ENCODE measurements around the gene SMCO3.

Gene SMCO3

DNA sequence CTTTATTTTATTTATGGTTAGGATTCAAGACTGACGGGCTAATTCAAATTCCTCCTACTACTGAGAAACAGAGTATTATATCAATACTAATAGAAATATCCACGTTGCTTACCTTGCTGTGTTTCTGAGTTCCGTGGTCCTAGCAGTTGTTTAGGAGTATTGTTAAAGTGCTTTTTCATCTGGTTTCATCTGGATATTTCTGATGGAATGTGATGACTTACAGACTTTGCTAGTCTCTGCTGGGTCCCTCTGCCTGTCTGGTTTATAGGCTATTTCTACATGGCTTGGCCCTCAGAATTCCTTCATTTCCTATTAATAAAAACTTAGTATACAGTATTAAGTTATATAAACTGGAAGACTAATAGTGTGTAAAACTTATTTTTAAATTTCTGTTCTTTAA is at the start of gene SMCO3:
TSS of gene SMCO3 (minus strand) at position 169 of the 400 bp plus-strand sequence. CDS start 7,502 bp downstream, outside the sequence.
- DNase-seq: no peak

DNA sequence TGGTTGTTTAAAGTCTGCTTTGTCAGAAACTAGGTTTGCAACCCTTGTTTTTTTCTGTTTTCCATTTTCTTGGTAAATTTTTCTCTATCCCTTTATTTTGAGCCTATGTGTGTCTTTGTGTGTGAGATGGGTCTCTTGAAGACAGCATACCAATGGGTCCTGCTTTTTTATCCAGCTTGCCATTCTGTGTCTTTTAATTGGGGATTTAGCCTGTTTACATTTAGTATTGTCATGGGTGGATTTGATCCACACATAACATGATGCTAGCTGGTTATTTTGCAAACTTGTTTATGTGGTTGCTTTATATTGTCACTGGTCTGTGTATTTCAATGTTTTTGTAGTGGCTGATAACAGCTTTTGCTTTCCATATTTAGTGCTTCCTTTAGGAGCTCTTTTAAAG is 46.5 kb upstream of the SMCO3 start:
- DNase-seq: no peak

DNA sequence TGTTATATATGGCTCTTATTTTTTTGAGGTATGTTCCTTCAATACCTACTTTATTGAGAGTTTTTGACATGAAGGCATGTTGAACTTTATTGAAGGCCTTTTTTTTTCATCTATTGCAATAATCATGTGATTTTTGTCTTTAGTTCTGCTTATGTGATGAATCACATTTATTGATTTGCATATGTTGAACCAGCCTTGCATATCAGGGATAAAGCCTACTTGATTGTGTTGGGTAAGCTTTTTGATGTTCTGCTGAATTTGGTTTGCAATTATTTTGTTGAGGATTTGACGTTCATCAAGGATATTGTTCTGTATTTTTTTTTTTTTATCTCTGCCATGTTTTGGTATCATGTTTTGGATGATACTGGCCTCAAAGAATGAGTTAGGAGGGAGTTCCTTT is 44.5 kb upstream of the SMCO3 start:
- no peak for DNase-seq

DNA sequence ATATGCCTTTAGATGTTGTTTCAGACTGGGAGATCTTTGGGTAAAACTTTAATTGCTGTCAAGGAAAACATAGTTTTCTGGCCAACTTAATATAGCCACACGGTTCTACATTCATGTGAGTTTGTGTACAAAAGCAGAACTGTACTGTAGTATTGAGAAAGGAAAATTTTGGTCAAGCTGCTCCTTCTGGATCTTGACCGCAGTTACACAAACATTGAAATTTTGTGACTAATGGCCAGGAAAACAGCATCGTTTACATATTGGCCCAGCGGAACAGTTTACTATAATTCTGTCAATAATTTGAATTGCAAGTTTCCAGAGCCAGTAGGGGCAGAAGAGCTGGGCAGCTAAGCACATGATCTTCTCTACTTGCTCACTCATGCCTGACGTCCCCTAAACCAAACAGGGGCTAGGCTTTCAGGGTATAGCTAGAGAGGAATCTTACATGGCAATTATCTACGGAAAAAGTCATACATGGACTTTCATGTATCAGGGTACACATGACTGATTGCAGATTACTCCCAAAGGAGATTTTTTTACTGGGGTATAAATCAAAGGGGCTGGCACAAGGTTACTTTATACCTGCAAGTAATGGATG is 40.7 kb upstream of the SMCO3 start:
- DNase-seq: no peak

DNA sequence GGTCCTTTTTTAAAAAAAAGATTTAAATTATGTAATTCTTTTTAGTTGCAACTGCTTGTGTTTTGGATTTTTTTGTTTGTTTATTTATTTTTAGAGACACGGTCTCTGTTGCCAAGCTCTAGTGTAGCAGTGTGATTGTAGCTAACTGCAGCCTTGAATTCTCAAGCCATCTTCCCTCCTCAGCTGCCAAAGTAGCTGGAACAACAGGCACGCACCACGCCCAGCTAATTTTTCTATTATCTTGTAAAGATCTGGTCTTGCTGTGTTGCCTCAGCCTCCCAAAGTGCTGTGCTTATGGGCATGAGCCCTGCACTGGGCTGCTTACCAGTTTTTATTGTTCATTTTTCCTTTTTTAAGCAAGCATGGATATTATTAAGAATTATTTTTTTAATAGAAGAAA is 40.0 kb upstream of the SMCO3 start:
- DNase-seq: no peak

DNA sequence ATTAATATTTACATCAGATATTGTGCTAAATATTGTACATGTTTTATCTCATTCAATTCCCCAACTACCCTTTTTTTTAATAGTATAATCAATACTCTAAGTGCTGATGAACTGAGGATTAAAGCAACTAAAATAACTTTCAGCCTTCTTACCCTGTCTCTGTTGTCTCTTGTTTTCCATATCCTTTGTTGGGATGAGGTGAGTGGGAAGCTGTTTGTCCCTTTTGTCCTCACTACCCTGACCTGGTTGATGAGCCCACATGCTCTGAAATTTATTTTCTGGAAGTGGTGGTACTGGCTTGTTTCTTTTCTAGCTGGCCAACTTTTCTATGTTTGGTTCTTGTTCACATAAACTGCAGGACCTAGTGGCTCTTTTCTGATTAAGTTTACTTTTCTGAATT is 38.9 kb upstream of the SMCO3 start:
- no peak for DNase-seq

DNA sequence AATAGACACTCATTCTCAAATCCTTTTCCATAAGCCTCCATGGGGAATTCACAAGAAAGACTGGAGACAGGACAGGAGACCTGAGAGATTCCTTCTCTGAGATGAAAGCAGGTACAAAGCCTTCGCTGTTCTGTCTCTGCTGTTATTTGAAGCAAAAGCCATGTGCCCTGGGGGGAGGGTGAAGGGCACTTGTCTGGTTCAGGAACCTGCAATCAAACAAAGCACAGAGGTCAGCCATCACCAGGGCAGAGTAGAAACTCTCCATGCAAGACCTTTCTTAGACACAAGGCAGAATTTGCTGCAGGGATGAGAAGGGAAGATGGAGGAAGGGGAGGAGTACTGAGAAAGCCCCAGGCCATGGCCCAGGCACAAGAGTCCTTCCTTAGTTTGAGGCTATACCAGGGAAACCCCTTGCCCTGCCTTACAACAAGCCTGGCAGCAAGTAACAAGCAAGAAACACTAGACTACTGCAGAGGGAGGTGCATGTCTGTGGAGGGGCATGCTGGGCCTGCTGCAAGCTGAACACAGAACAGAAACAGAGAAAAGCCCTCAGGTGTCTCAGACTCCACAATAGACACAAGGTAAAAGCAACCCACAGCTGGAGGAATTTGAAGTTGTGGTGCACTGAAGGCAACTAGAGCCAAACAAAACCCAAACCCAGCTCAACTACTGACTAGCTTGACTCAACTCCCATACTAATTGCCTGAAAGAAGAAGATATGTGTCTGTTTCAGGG is 37.1 kb upstream of the SMCO3 start:
- no peak for DNase-seq

DNA sequence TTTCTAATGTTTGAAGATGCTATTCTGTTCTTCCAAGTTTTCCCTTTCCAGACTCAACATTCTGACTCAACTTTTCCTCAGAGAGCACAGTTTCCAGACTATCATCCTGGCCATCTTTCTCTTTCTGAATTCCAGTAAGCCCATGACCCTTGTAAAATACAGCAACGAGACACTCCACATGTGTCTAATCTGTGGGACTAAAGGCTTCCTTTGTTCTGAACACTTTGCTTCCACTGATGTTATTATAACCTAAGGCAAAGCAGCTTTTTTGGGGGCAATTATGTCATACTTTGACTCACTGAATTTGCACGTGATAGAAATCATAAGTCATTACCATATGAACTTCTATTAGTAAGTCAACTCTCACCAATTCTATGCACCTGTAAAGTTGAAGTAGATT is 35.7 kb upstream of the SMCO3 start:
- DNase-seq: no peak

DNA sequence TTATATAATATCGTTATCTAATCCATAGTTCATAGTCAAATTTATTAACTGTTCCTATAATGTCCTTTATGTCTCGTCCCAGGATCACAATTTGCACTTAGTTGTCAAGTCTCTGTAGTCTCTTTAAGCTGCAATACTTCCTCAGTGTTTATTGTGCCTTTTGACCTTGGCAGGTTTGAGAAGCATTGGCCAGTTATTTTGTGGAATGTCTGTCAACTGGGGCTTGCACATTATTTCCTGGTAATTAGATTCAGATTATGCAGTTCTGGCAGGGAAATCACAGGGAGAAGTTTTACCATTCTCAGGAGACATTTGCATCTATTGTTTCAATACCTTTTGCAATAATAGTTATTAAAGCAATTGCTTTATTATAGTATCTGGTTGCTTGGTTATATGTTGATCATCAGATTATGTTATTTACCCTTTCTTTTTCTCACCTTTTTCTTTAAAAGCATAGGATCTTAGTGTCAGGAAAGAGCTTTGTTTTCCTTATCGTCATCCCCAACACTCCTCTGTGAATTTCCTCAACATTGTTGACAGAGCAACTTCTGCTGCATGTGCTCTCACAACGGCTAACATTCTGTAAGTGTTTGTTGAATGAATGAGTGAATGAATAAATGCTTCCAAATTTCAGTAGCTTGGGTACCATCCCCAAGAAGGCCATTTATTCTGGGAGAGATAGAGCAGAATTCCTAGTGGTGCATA is 33.0 kb upstream of the SMCO3 start:
- DNase-seq: no peak

DNA sequence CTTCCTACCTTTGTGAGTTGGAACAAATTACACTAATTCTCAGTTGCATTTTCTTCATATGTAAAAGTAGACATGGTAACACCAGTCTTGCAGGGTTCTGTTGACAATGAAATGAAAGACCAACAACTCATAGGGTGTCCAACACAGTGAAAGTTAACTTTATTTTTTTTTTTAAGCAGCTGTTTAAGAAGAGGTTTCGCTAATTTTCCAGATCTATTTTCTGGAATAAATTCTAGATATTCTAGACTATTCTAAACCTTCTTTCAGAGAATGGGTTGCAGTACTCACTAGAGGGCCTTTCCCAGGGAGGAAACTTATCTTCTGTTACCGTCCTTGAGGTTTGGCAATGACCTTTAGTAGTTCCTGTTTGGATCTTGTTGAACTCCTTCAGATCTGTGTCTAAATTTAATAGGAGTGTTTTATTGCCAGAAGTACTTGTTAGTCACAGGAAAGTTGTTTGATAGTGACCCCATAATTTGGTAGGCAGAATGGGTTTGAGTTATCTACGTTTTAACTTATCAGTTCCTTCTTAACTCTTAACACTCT is 32.1 kb upstream of the SMCO3 start:
- DNase-seq: no peak

DNA sequence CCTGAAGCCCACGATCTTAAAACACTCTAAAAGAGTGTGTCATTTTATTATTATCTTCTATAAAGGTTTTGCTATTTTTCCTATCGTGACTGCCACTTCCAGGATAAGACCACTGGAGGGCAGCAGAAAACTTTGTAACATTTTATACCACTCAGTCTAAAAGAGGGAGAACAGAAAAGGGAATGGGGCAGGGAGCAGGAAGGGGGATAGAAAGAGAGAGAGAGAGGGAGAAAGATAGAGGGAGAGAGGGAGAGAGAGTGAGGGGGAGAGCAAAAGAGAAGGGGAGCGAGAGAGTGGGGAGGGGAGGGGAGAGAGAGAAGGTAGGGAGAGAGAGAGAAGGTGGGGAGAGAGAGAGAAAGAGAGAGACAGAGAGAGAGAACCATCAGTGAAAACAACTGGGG is 31.4 kb upstream of the SMCO3 start:
- DNase-seq: peak; percentile 30 to 36

DNA sequence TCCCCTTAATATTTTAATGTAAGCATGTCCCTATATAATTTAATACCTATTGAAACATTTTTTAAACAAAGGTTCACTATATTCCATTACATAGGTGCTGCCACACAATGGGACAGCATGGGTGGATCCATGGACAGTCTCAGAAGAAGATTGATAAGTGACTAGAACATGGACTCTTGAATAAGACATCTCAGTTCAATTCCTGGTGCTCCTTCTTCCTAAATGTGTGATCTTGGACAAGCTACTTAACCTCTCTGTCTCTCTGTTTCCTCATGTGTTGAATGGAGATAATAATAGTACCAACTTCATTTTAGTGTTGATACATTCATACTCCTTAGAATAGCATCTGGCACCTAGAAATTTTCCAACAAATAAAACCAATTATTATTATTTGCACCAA is 30.4 kb upstream of the SMCO3 start:
- no peak for DNase-seq

DNA sequence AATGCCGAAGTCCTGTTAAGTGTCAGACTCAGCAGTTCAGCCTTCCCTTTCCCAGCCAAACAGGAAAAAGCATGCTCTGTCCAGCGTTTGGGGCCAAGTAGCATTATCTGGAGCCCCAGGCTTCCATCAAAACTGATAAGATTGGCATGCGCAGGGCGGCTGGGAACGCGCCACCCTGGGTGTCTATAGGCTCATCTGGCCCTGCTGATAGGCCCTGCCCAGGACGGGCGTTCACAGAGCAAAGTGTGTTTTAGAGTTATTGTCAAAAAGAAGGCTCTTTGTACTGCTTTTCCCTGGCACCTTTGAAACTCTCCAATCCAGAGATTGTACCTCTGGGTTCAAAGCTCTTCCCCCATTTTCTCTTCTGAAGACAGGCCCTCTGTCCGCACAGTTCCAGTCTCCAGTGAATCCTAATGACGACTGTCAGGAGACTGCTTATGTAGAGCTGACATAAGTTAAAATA is 29.5 kb upstream of the SMCO3 start, which contains the start of gene ART4:
TSS of gene ART4 (minus strand) at position 102 of the 463 bp plus-strand sequence. CDS start 413 bp downstream, outside the sequence.
- DNase-seq: no peak

DNA sequence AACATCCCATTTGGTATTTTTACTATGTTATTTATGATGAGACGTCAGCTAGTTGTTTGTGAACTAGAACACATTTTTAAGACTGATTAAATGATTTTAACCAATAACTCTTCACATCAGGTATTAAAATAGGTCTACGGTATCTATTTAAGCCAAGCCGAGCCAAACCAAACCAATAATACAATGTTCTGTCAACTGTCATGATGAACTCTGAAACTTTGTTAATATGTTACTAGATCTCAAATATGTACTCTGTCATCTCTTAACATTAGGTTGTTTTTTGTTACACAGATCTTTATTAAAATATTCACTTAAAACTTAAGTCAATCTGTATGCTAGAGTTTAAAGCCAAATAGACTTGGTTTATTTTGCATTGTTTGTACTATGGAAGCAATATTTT is 28.3 kb upstream of the SMCO3 start:
- DNase-seq: no peak

DNA sequence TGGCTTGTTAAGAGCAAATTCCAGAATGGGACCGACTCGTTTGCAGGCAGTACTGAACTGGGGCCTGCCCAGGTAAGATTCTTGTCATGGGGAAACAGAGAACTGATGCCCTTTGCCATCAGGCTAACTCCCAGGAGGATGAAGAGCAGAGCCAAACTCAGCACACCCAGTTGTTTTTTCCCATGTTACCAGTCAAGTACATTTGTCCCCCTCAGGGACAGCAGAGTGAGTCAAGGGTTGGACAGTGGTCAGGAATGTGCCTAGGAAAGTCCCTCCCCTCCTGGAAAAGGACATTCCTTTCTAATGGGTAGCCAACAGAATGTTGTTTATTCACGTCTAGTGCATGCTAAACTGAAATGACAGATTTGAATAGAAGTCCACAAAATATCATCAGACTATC is 27.8 kb upstream of the SMCO3 start:
- DNase-seq: no peak

DNA sequence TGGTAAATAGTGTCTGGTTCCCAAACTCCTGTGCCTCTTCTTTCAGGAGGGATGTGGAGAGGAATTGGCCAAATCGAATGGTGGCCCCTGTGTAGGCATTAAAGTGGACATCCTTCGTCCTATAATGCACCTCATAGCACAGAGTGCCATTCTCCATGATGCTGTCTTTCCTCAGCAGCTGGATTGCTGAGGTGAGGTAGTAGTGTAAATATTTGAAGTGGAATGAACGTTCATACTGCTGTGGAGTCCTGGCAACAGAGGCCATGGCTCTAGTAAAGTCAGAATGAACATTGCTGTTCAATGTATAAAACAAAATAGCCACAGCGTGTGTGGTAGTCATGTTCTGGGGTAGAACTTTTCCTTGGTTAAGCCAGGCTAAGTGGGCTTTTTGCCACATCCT is 26.6 kb upstream of the SMCO3 start:
- no peak for DNase-seq

DNA sequence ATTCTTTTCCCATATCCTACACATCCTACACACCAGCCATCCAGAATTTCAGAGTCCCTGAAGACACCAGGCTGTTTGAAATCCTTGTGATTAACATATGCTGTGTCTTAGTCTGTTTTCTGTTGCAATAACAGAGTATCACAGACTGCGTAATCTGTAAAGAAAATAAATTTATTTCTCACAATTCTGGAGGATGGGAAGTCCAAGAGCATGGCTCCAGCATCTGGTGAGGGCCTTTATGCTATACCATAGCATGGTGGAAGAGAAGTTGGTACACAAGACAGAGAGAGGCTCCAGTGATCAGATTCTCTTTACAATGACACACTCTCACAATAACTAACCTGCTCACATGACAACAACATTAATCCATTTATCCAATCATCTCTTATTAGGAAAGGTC is 25.3 kb upstream of the SMCO3 start:
- no peak for DNase-seq

DNA sequence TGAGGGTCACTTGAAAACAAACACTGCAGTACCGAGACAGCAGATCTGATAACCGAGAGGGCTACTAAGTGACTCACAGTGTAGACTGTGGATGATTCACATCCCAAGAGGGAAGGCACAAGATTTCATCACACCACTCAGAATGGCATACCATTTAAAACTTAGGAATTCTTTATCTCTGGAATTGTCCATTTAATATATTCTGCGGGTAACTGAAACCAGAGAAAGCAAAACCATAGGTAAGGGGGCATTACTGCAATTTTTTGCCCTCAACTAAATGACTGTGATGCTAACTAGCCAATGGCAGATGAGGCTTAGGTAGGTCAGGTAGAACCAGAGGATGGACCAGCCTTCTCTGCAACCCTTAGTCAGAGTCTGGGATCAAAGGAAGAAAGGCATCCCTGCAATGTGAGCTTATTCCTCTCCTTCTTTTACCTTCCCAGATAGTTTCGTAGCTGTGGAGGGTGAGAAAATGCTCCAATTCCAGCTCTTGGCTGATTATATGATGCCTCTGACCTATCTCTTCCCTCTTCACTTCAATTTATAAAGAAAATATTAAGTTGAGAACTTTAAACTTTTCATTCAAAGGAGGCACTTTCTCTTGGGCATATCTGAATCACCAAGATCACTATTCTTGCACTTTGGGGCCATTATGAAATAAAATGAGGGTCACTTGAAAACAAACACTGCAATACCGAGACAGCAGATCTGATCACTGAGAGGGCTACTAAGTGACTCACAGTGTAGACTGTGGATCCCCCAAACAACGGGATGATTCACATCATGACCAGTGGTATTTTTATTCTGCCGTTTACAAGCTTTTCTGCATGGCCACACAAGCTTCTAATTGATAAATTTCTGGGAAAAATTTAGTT is 22.6 kb upstream of the SMCO3 start:
- no peak for DNase-seq

DNA sequence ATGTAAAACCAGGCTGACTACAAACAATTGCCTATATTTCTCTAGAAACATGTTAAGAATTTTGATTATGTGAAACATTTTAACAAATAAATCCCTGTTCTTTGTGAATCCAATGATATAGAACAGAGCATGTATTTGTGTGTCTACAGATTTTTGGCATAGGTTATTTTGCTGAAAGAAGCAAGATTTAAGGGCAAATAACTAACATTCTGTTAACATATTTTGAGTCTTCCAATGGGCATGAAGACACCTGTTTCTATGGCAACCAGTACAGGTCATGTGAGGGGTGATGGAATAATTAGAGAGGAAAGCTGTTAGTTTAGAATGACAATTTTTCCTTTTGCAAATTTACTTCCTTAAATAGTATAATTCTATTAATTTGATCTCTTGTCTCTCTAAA is 20.5 kb upstream of the SMCO3 start:
- DNase-seq: no peak

DNA sequence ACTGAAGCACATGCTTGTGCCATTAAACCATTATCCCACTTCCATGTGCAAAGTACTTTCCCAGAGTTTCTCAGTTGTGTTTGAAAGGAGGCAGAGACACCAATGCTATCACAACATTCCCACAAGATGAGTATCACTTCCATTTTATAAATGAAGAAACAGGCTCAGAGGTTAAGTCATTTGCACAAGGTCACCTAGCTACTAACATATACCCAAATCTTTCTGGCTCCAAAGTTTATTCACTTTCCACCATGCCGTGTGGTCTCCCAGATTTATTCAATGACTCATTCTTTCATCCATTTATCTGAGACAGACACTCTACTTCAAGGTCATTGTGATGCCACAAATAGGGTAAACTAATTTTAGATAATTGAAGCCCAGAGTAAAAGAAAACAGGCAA is 20.0 kb upstream of the SMCO3 start:
- no peak for DNase-seq

DNA sequence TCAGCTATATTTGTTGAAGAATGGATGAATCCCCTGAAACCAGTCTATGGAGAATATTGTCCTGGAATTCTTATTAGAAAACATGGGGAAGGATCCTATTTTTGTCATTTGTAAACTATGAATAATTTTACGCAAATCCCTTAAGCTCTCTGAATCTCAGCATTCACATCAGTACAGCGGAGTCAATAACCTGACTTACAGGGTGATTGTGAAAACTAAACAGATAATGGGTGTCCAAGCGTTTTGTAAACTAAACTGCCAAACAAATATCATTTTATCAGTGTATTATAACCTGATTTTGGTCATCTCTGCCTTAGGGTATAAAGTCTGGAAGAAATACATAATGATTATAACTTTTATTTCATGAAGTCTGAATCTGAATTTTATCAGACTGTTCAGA is 19.4 kb upstream of the SMCO3 start:
- DNase-seq: no peak

DNA sequence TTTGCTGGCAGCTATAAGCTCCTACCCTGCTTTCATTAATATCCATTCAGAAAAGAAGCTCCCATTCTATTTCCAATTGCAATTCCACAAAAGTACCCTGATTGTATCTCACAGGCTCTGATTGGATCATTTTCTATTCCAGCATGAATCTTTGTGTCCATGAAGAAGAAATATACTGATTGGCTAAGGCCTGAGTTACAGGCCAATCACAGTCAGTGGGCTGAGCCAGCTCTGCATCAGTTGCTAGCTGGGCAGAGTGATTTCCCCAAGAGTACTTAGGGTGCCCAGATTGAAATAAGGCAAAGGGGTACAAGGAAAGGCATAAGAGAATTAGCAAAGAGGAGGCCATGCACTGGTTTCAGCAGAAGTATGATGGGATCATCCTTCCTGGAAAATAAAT is 14.9 kb upstream of the SMCO3 start:
- no peak for DNase-seq

DNA sequence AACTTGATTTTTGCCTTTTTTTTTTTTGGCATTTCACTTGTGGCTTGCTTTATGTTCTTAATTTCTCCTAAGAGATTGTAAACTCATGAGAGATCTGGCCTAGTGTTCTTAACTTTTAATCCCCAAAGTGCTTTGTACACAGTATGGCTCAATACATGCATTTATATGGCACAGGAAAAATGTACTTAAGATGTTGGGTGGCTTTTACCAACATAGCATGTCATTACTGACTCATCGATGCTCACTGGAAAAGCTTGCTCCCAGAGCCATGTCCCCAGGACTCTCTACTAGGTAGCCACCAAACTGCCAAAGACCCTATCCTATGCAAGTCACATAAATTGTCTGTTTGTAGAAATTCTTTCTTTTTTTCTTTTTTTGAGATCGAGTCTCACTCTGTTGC is 13.1 kb upstream of the SMCO3 start:
- DNase-seq: no peak

Data from activated CD4-positive, alpha-beta T cell treated with anti-CD3 and anti-CD28 coated beads, Interleukin-2, amount 50 U/mL, for 4 hours (primary cell).